C4-2B (cell line): Measurements from ENCODE around the gene POLE4.

ENCODE experiments used
- ZFX ChIP-seq: fragments of 450-650 bp; IDR thresholded peaks from 2 replicates; pipeline ENCODE4 v1.6.1; 2017
- TF ChIP-seq, protein P1 (sequence below): fragments of 450-650 bp; conservative IDR thresholded peaks from 2 replicates; pipeline ENCODE4 v1.5.1; 2017; ENCODE audit warnings: mild to moderate bottlenecking

DNA sequence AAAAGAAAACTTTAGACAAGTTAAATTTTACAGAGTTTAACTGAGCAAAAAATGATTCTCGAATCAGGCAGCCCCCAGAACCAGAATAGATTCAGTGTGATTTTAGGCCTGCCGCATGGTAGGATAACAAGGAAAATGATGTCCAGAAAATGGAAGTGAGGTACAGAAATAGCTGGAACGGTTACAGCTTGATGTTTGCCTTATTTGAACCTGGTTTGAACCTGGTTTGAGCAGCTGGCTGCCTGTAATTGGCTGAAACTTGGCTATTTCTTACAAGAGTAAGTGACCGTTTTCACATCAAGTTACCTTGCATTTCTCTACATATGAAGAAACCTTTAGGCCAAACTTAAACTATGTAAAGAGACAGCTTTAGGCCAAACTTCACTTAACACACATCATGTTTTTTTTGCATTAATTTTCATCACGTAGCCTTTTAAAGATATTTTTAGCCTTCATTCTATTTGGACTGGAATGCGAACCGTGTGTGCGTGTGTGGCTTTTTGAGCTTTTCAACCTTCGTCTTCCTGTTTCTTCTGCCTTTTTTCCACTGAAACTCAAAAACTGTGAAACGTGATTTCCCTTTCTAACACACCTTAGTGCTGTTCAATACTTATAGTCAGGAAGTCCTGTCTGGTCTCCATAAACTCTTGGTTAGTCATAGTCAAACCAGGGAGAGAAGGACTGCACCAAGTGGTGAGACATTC lies 4.5 kb upstream of the POLE4 start:
- TF ChIP-seq, protein P1, sequence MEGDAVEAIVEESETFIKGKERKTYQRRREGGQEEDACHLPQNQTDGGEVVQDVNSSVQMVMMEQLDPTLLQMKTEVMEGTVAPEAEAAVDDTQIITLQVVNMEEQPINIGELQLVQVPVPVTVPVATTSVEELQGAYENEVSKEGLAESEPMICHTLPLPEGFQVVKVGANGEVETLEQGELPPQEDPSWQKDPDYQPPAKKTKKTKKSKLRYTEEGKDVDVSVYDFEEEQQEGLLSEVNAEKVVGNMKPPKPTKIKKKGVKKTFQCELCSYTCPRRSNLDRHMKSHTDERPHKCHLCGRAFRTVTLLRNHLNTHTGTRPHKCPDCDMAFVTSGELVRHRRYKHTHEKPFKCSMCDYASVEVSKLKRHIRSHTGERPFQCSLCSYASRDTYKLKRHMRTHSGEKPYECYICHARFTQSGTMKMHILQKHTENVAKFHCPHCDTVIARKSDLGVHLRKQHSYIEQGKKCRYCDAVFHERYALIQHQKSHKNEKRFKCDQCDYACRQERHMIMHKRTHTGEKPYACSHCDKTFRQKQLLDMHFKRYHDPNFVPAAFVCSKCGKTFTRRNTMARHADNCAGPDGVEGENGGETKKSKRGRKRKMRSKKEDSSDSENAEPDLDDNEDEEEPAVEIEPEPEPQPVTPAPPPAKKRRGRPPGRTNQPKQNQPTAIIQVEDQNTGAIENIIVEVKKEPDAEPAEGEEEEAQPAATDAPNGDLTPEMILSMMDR = no peak
- TF ChIP-seq ZFX = no peak
